ENCODE measurements around the gene ARRB2.
"Not testable (repeated sequence)": the region's sequence is repeated elsewhere in the genome, so short reads cannot be mapped to it uniquely, and the experiment has no call there.

The ARRB2 gene

GRCh38 chr17:4709794-4710692 is at the start of gene ARRB2:
Gene ARRB2, plus strand, starts transcription at chr17:4710632. Its CDS starts 90 bp downstream, at chr17:4710722.
- DNase-seq, result peak; percentile 84

GRCh38 chr17:4663711-4664110 is 46.7 kb upstream of the ARRB2 start:
- no peak for DNase-seq

- DNase-seq, result no peak
Measured at GRCh38 chr17:4664230-4664629, 46.2 kb upstream of the ARRB2 start.

DNA sequence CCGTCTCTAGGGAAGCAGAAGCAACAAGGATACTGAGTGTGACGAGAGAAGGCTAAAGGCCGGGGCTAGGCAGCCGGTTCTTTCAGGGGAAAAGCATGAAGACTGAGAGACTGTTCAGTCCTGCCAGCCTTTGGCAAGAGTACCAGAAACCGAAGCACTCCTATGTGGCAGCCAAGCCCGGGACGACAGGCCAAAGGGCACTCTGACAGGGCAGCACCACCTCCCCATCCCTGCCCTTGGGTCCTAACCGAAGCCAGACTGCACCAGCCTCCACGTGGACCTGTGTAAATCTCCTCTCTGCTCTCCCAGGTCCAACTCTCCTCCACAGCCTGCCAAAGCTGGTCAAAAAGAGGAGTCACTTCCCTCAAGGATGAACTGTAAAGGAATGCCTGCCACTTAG is 45.4 kb upstream of the ARRB2 start:
- DNase-seq, result no peak

DNA sequence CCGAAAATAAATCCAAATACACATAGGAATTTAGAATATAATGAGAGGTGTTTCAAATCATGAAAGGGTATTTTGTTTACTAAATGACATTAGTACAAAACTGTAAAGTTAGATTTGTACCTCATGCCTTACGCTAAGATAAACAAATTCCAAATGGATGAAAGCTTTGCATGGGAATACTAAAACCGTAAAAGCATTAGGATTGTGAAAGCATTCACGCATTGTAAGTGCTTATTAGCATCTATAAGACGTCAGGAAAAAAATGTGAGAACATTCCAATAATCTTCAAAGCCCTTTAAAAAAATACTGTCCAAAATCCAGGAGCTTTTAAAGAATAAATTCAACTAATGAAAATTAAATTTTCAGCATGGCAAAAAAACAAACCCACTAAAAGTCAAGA is 44.1 kb upstream of the ARRB2 start:
- no peak for DNase-seq

- DNase-seq, result no peak
Measured at GRCh38 chr17:4667166-4667565, 43.3 kb upstream of the ARRB2 start.

GRCh38 chr17:4672055-4672630 is 38.3 kb upstream of the ARRB2 start:
- DNase-seq, result no peak

DNA sequence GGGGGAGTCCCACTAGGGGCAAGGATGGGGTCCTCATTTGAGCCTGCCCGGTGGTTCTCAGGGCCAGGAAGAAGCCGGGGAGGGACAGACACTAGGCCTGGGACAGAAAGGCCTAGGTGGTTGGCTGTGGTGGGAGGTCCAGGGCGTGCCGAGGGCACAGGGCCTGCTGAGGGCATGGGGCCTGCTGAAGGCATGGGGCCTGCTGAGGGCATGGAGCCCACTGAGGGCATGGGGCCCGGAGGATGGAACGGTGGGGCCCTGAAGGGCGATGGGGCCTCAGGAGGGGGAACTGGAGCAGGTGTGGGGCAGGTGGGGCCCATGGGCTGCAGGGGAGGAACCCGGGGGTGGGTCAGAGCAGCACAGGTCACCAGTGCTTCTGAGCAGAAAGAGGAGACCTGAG is 37.7 kb upstream of the ARRB2 start:
- DNase-seq, result no peak

- no peak for DNase-seq
Measured at GRCh38 chr17:4673169-4673568, 37.3 kb upstream of the ARRB2 start.

DNA sequence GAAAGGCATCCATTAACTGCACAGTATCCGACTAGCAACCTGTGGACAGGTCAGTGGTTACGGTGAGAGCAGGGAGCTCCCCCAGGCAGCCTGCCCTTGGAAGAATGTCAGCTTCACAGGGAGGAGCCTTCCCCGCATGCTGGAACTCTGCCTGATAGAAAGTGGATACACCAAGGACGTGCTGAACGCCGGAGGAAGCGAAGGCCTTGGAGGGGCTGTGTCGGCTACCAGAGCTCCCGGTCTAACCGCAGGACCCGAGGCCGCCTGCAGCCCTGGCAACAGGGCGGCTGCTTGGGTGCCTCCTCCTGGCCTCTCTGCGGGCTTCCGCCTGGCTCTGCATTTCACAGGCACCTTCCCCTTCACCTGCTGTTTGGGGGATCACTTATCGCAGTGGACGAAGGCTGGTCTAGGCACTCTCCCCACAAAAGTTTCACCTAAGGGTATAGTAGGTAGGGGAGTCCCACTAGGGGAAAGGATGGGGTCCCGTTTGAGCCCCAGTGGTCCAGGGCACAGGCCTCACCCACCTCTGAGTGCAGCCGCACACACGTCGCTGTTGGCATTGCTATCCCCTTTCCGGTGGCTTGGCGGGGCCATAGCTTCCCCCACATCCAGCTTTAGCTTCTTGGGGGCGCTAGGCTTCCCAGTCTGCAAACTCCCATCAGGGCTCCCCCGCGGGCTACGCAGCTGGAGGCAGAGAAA is 36.3 kb upstream of the ARRB2 start:
- no peak for DNase-seq

DNA sequence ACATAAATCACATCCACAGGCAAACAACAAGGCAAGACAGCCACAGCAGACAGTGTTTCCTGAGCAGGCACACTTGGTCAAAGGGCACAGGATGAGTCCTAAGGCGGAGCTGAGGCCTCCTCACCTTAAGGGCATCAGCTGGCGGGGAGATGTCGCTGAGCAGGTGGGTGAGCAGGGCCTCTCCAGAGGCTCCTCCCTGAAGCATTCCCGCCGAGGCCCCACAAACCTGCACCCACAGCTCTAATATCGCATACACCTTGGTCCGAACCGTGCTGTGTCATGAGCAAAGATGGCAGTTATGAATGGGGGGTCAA is 35.8 kb upstream of the ARRB2 start:
- DNase-seq, result no peak

DNA sequence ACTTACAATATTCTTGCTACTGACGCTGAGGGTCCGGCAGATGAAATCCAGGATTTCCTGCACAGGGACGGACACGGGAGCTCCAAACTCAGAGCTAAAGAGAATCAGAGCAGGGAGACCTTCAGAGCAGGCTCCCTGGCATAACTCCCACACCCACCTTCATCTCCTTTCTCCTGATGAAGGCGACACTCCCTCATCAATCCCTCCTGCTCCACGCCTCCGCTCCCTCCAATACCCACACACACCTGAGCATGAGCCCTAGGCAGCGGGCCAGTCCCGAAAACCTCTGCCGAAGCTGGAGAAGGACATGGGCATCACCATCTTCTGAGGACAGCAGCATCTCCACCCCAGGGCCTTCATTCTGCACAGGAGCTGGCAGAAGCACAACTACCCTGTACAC is 34.6 kb upstream of the ARRB2 start:
- DNase-seq, result no peak

DNA sequence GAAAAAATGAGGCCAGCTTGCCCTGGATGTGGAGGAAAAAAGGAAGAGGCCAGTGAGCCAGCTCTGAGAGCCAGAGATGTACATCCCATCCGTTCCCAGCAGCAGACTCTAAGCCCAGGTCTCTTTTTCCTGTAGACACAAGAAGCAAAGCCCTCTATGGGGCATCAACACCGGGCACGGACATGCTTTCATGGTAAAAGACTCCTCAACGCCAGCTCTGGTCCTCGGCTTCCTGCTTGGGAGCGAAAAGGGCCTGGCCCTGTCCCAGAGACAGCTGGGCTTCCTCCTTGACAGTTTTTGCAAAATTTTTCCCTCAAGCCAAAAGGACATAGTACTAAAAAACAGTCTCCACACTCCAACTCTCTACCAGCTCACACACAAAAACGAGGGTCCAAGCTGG is 33.6 kb upstream of the ARRB2 start:
- DNase-seq, result no peak

- DNase-seq, result no peak
Measured at GRCh38 chr17:4678448-4679026, 31.9 kb upstream of the ARRB2 start.

GRCh38 chr17:4679658-4680057 is 30.8 kb upstream of the ARRB2 start:
- DNase-seq, result no peak

DNA sequence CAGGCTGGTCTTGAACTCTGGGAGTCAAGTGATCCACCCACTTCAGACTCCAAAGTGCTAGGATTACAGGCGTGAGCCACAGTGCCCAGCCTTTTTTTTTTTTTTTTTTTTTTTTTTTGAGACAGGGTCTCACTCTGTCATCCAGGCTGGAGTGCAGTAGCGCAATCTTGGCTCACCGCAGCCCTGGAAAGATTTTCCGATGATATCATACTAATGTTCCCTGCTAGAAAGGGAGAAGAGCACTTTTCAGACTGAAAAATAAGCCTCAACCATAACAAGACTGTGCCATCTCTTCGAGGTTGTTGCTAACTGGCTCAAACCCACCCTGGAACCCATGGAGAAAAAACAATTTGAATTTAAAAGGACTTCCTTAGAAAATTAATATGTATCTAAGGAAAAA is 26.7 kb upstream of the ARRB2 start:
- DNase-seq, result not testable (repeated sequence)

GRCh38 chr17:4689872-4690271 is 20.6 kb upstream of the ARRB2 start:
- DNase-seq, result not testable (repeated sequence)

DNA sequence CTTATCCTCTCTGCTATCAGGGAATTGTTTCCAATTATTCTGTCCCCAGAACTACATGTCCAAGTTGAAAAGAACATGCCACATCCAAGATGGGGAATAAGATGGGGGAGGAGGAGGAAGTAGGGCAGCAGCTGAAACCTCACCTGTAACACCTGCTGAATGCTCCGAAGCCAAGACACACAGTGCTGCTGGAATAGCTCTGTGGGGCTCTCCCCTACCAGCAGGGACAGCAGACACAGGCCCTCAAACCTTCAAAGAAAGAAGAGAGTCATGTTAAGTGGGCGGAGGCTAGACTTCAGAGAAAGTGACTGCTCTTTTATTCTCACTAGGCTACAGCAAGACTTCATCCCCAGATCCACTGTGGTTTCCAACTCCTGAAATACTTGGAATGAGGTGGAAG is 19.7 kb upstream of the ARRB2 start:
- DNase-seq, result no peak

- no peak for DNase-seq
Measured at GRCh38 chr17:4691686-4692085, 18.7 kb upstream of the ARRB2 start.

- DNase-seq, result no peak
Measured at GRCh38 chr17:4693416-4693815, 17.0 kb upstream of the ARRB2 start.

- no peak for DNase-seq
Measured at GRCh38 chr17:4696437-4696805, 14.0 kb upstream of the ARRB2 start.

DNA sequence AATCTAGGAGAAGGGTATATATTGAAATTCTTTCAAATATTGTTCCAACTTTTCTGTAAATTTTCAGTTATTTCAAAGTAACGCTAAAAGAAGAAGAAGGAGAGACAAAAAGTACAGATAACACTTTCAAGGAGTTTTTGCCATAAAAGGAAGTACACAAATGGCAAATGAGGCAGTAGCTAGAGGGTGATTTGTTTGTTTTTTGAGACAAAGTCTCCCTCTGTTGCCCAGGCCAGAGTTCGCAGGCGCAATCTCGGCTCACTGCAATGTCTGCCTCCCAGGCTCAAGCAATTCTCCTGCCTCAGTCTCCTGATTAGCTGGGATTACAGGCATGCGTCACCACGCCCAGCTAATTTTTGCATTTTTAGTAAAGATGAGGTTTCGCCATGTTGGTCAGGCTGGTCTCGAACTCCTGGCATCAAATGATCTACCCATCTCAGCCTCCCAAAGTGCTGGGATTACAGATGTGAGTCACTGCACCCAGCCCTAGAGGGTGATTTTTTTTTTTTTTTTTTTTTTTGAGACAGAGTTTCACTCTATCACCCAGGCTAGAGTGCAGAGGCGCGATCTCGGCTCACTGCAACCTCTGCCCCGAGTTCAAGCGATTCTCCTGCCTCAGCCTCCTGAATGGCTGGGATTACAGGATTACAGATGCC is 10.9 kb upstream of the ARRB2 start:
- not testable (repeated sequence) for DNase-seq

DNA sequence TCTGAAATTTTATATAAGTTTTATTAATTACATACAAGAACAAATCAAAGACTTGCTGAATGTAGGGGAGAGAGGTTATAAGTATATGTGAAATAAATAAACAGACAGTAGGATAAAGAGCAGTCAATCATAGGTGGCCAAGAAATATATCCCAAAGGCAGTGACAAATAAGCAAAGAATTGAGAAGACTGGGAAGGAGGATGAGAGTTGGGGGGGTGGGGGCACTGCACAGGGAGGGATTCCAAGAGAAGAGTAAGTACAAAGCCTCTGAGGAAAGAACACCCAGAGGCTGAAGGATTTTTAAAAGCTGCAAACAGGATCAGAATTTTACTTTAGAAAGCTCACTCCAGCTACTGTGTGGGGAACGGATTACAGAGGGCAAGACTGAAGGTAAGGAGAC is 9.3 kb upstream of the ARRB2 start:
- DNase-seq, result no peak

Data from NCI-H1436 treated with DMSO at 0.1 percent for 48 hours (cell line).